GM12865 (cell line): ENCODE data around the gene LNP1.

Experiments used
- DNase-seq: peaks from one replicate; pipeline ENCODE4 v3.0.0; 2010; ENCODE audit warnings: low read depth
- H3K4me3 ChIP-seq: 2 replicates; pipeline ENCODE4 v1.5.1; 2011; ENCODE audit warnings: mild to moderate bottlenecking, low read depth, low read length, control low read depth
- CTCF ChIP-seq: IDR thresholded peaks from 2 replicates; pipeline ENCODE4 v1.5.1; 2011; ENCODE audit warnings: low read length, control low read depth, low read depth, inconsistent platforms; ENCODE audit not compliant: insufficient read depth; ENCODE audit errors: missing control alignments

Gene LNP1

GRCh38 chr3:100416176-100416575, 14.8 kb downstream of the LNP1 start:
- TF ChIP-seq CTCF: no peak

GRCh38 chr3:100416863-100417262, 15.5 kb downstream of the LNP1 start:
- no peak for DNase-seq
- TF ChIP-seq CTCF: no peak
- no peak overlapping the region for H3K4me3 ChIP-seq

More at GRCh38 chr3:100416176-100416575, 14.8 kb downstream of the LNP1 start:
- DNase-seq: no peak
- H3K4me3 ChIP-seq: no peak overlapping the region

- no peak for DNase-seq
- no peak for TF ChIP-seq CTCF
- H3K4me3 ChIP-seq: no peak overlapping the region
Observed at GRCh38 chr3:100419406-100419805, 18.1 kb downstream of the LNP1 start.

GRCh38 chr3:100420885-100421284, 19.5 kb downstream of the LNP1 start:
- DNase-seq: no peak
- no peak for TF ChIP-seq CTCF
- no peak overlapping the region for H3K4me3 ChIP-seq

GRCh38 chr3:100423611-100424010, 22.3 kb downstream of the LNP1 start:
- TF ChIP-seq CTCF: no peak
- H3K4me3 ChIP-seq: no peak overlapping the region
- no peak for DNase-seq

GRCh38 chr3:100424261-100424660, 22.9 kb downstream of the LNP1 start:
- no peak overlapping the region for H3K4me3 ChIP-seq
- TF ChIP-seq CTCF: no peak
- DNase-seq: no peak

- no peak overlapping the region for H3K4me3 ChIP-seq
- no peak for TF ChIP-seq CTCF
- DNase-seq: no peak
Observed at GRCh38 chr3:100425316-100425715, 24.0 kb downstream of the LNP1 start.
